IMR-90 (cell line): ENCODE results near the gene PGC. TPM values are rescaled to one million over a fixed set of nuclear protein-coding genes. Genes with fewer than 3 reads are reported as not detected.

Experiments used
- ATAC-seq: fragments of 200-7000 bp; cut with Tn5 transposase; 2 replicates; pipeline ENCODE4 v1.9.1; 2020; ENCODE audit warnings: low read depth, mild to moderate bottlenecking, moderate library complexity
- BruUV-seq: library from RNA; stranded (reverse); fragments of 400-500 nt; replicated peaks from 2 replicates; lab custom pipeline; 2021; lab: Mats Ljungman, UMichigan
- CTCF ChIA-PET: fragments of 300-600 bp; formaldehyde crosslinking; extraction: SDS; loops from one replicate; lab custom pipeline; 2021; ENCODE audit warnings: antibody characterized with exemption; lab: Yijun Ruan, JAX
- POLR2A ChIA-PET: fragments of 300-600 bp; sonication (Branson Sonifier 250); formaldehyde crosslinking; loops from one replicate; lab custom pipeline; 2022; ENCODE audit warnings: antibody characterized with exemption; ENCODE audit not compliant: unreplicated experiment; lab: Charles Lee
- DNase-seq: peaks from one replicate; pipeline ENCODE4 v3.0.0; 2013
- H2AFZ ChIP-seq: replicated peaks from 2 replicates; pipeline ENCODE3; 2013; ENCODE audit warnings: low read length, mild to moderate bottlenecking; ENCODE audit not compliant: poor library complexity
- H2AK5ac ChIP-seq: 2 replicates; pipeline ENCODE4 v1.6.1; 2013; ENCODE audit warnings: low read depth, low read length, inconsistent platforms
- H2AK9ac ChIP-seq: replicated peaks from 2 replicates; pipeline ENCODE3; 2013; ENCODE audit warnings: mild to moderate bottlenecking, low read depth, low read length, moderate library complexity; ENCODE audit not compliant: poor library complexity
- H2BK120ac ChIP-seq: 2 replicates; pipeline ENCODE4 v1.6.1; 2013; ENCODE audit warnings: low read depth, low read length, inconsistent platforms
- H2BK15ac ChIP-seq: 3 replicates; pipeline ENCODE4 v1.6.1; 2013; ENCODE audit warnings: low read depth, low read length, inconsistent platforms
- H2BK20ac ChIP-seq: 2 replicates; pipeline ENCODE4 v1.6.1; 2013; ENCODE audit warnings: low read depth, mild to moderate bottlenecking, inconsistent platforms, low read length, moderate library complexity
- H2BK5ac ChIP-seq: 2 replicates; pipeline ENCODE4 v1.6.1; 2013; ENCODE audit warnings: mild to moderate bottlenecking, low read depth, low read length, inconsistent platforms; ENCODE audit not compliant: poor library complexity, severe bottlenecking
- H3K14ac ChIP-seq: replicated peaks from 2 replicates; pipeline ENCODE4 v1.6.1; 2013; ENCODE audit warnings: low read depth, low read length, inconsistent platforms
- H3K18ac ChIP-seq: 2 replicates; pipeline ENCODE4 v1.6.1; 2013; ENCODE audit warnings: low read depth, low read length, control low read depth
- H3K23ac ChIP-seq: 2 replicates; pipeline ENCODE4 v1.6.1; 2013; ENCODE audit warnings: low read depth, low read length, inconsistent platforms
- H3K27ac ChIP-seq: 2 replicates; pipeline ENCODE4 v1.5.1; 2013; ENCODE audit warnings: mild to moderate bottlenecking, control low read depth, low read length; ENCODE audit not compliant: insufficient read depth
- H3K27me3 ChIP-seq: 2 replicates; pipeline ENCODE4 v1.6.1; 2013; ENCODE audit warnings: low read length; ENCODE audit not compliant: control insufficient read depth, insufficient read depth
- H3K36me3 ChIP-seq: 2 replicates; pipeline ENCODE4 v1.6.1; 2013; ENCODE audit warnings: low read length, mixed read lengths; ENCODE audit not compliant: control insufficient read depth, insufficient read depth
- H3K4ac ChIP-seq: 2 replicates; pipeline ENCODE4 v1.6.1; 2013; ENCODE audit warnings: low read depth, low read length, inconsistent platforms
- H3K4me1 ChIP-seq: 2 replicates; pipeline ENCODE4 v1.6.1; 2013; ENCODE audit warnings: low read length, mixed read lengths; ENCODE audit not compliant: control insufficient read depth, insufficient read depth
- H3K4me2 ChIP-seq: 2 replicates; pipeline ENCODE4 v1.6.1; 2013; ENCODE audit warnings: low read depth, mild to moderate bottlenecking, control low read depth, low read length, moderate library complexity
- H3K4me3 ChIP-seq: 2 replicates; pipeline ENCODE4 v1.5.1; 2013; ENCODE audit warnings: low read depth, mild to moderate bottlenecking, control low read depth, low read length, moderate library complexity; ENCODE audit not compliant: insufficient read depth
- H3K56ac ChIP-seq: 2 replicates; pipeline ENCODE4 v1.6.1; 2013; ENCODE audit warnings: low read length, inconsistent platforms; ENCODE audit not compliant: insufficient read depth; ENCODE audit errors: extremely low read depth
- H3K79me1 ChIP-seq, 2 experiments: 2 replicates each; pipeline ENCODE4 v1.6.1; 2013; ENCODE audit warnings: low read length in 2 of 2, inconsistent platforms in 1 of 2, low read depth in 1 of 2
- H3K9ac ChIP-seq: 2 replicates; pipeline ENCODE4 v1.6.1; 2013; ENCODE audit warnings: low read depth, low read length, control low read depth
- H3K9me1 ChIP-seq: 2 replicates; pipeline ENCODE4 v1.6.1; 2013; ENCODE audit warnings: low read length, inconsistent platforms; ENCODE audit not compliant: insufficient read depth
- H3K9me3 ChIP-seq: 2 replicates; pipeline ENCODE4 v1.6.1; 2013; ENCODE audit warnings: low read length; ENCODE audit not compliant: control insufficient read depth, insufficient read depth
- H4K20me1 ChIP-seq: 2 replicates; pipeline ENCODE4 v1.6.1; 2013; ENCODE audit warnings: low read length, inconsistent platforms; ENCODE audit not compliant: insufficient read depth
- H4K5ac ChIP-seq: 2 replicates; pipeline ENCODE4 v1.6.1; 2013; ENCODE audit warnings: mild to moderate bottlenecking, low read depth, low read length, control low read depth
- H4K8ac ChIP-seq, 2 experiments: 2 replicates each; pipeline ENCODE4 v1.6.1; 2013; ENCODE audit warnings: low read depth in 2 of 2, low read length in 2 of 2, control low read depth in 1 of 2, inconsistent platforms in 1 of 2
- H4K91ac ChIP-seq: 2 replicates; pipeline ENCODE4 v1.6.1; 2013; ENCODE audit warnings: low read depth, low read length, inconsistent platforms; ENCODE audit not compliant: insufficient read depth
- BHLHE40 ChIP-seq: fragments of 150-350 bp; IDR thresholded peaks from 2 replicates; pipeline ENCODE4 v1.6.1; 2016; ENCODE audit warnings: mild to moderate bottlenecking, low read depth, low read length
- CEBPB ChIP-seq: IDR thresholded peaks from 2 replicates; pipeline ENCODE4 v1.6.1; 2012; ENCODE audit warnings: low read depth, low read length, improper control_type of control experiment
- MAFK ChIP-seq: IDR thresholded peaks from 2 replicates; pipeline ENCODE4 v1.6.1; 2012; ENCODE audit warnings: low read depth, low read length, improper control_type of control experiment
- NFE2L2 ChIP-seq: fragments of 150-350 bp; IDR thresholded peaks from 2 replicates; pipeline ENCODE4 v1.6.1; 2016; ENCODE audit warnings: low read depth, mild to moderate bottlenecking, low read length
- POLR2A ChIP-seq: IDR thresholded peaks from 2 replicates; pipeline ENCODE4 v1.6.1; 2012; ENCODE audit warnings: mild to moderate bottlenecking, low read depth, low read length
- RCOR1 ChIP-seq: IDR thresholded peaks from 2 replicates; pipeline ENCODE4 v1.6.1; 2012; ENCODE audit warnings: mild to moderate bottlenecking, low read length, improper control_type of control experiment; ENCODE audit not compliant: insufficient replicate concordance
- WGBS, 2 experiments: methylation state at CpG; one replicate each; pipeline versions ENCODE4 v1.1.5 to v1.1.7; 2013; ENCODE audit warnings: missing lambda C conversion rate in 2 of 2; ENCODE audit not compliant: insufficient read length in 1 of 2; ENCODE audit errors: extremely low coverage in 2 of 2; 5-methylcytosine and 5-hydroxymethylcytosine counted together
- dilution Hi-C: fragments of 300-500 bp; cut with HindIII; formaldehyde crosslinking; loops from one replicate; pipeline ENCODE4 v1.14.3; 2018; ENCODE audit warnings: low sequenced_read_pairs; ENCODE audit not compliant: unreplicated experiment
- in situ Hi-C: fragments of 300-500 bp; cut with MboI; formaldehyde crosslinking; loops from 3 replicates; pipeline ENCODE4 v1.14.3; 2019; ENCODE audit warnings: low sequenced_read_pairs, inconsistent platforms, mixed read lengths
- intact Hi-C: fragments of 100-400 bp; cut with micrococcal nuclease; formaldehyde crosslinking; loops from 2 replicates; pipeline ENCODE4 v1.10.0; 2022
- polyA plus RNA-seq, 3 experiments: library from polyadenylated mRNA; depleted of rRNA; stranded (reverse); fragments of >200 nt; gene quantifications; 2 replicates each; pipeline ENCODE4 v1.2.3, GENCODE V29; 2012; ENCODE audit warnings: low replicate concordance in 1 of 3
- total RNA-seq: library from RNA; depleted of rRNA; stranded (reverse); fragments of >200 nt; gene quantifications from 2 replicates; pipeline ENCODE4 v1.2.3, GENCODE V29; 2012
- TF ChIP-seq, protein P1 (sequence below): fragments of 150-350 bp; IDR thresholded peaks from 2 replicates; pipeline ENCODE4 v1.6.1; 2017; ENCODE audit warnings: mild to moderate bottlenecking, antibody characterized with exemption, low read length, low read depth

PGC gene
- total and polyA plus RNA-seq, 2 of the 4 experiments (the other 2 are of a cell fraction) = not detected

DNA sequence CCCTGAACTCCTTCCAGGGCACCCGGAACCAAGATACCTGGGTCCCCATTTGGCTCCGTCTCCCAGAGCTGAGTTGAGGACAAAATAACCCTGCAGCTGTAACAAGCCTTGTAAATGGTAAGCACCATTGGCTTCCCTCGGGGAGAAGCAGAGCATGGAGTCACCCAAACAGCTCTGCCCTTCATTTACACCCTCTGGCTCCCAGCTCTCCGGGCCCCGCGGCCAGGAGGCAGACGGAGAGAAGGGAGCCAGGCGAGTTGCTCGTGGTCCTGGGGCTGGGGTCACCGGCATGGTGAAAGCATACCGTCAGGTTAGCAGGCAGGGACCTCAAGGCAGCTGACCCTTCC is 13.9 kb downstream of the PGC start:
- Histone ChIP-seq H3K27ac (peak overlapping the region; percentile 84; the same call in 1 of the 2 replicates), H2AK9ac (peak overlapping the region; percentile 35), H3K79me1 (peaks cover 6 to 23% of the 10 kb centered on the region in 2 experiments; a peak in 2 of 4 replicates), H4K5ac (peak overlapping the region; percentile 35; the same call in 1 of the 2 replicates), H3K56ac (no peak overlapping the region), H2BK20ac (no peak overlapping the region), H2AK5ac (peak overlapping the region; percentile 43), H3K4me3 (peak overlapping the region; percentile 88), H2BK15ac (no peak overlapping the region), H4K8ac (peak overlapping the region; percentile 51 to 59; a peak in 3 of 4 replicates), H2AFZ (peak overlapping the region; percentile 95), H3K9me3 (no peaks in the 10 kb centered on the region), H3K18ac (peak overlapping the region; percentile 22; the same call in 1 of the 2 replicates), H3K4me2 (peak overlapping the region; percentile 78), H3K36me3 (no peaks in the 10 kb centered on the region), H3K4me1 (peaks cover 18% of the 10 kb centered on the region), H3K9ac (peak overlapping the region; percentile 27; the same call in 1 of the 2 replicates), H2BK5ac (peak overlapping the region; percentile 71), H2BK120ac (peak overlapping the region; percentile 72; the same call in 1 of the 2 replicates), H3K27me3 (no peaks in the 10 kb centered on the region), H3K23ac (no peak overlapping the region), H3K4ac (peak overlapping the region; percentile 82), H4K91ac (peak overlapping the region; percentile 78; the same call in 1 of the 2 replicates), H4K20me1 (no peaks in the 10 kb centered on the region), H3K14ac (peak overlapping the region; percentile 60), H3K9me1 (peaks cover 9% of the 10 kb centered on the region; the same call in 1 of the 2 replicates)
- POLR2A ChIA-PET = interaction anchor here (0.6 kb wide), 1 partner anchor 45 kb away, joined by 12 read pairs; no protein-coding TSS in a partner anchor
- ATAC-seq = no peak
- in situ Hi-C loops = no loop called here
- DNase-seq = no peak
- WGBS, 2 experiments = 60% methylated on average over 2 of the region's 11 CpGs; no CpG with 5 or more reads in 1 of the 2 experiments
- intact Hi-C loops = no loop called here
- no TSS peak for BruUV-seq
- CTCF ChIA-PET = interaction anchor here (0.6 kb wide), 1 partner anchor 342 kb away, joined by 3 read pairs; no protein-coding TSS in a partner anchor
- dilution Hi-C loops = no loop called here
- no peak for TF ChIP-seq POLR2A
- no peak for TF ChIP-seq BHLHE40
- TF ChIP-seq CEBPB = no peak
- TF ChIP-seq, protein P1, sequence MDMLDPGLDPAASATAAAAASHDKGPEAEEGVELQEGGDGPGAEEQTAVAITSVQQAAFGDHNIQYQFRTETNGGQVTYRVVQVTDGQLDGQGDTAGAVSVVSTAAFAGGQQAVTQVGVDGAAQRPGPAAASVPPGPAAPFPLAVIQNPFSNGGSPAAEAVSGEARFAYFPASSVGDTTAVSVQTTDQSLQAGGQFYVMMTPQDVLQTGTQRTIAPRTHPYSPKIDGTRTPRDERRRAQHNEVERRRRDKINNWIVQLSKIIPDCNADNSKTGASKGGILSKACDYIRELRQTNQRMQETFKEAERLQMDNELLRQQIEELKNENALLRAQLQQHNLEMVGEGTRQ = no peak
- TF ChIP-seq NFE2L2 = no peak
- no peak for TF ChIP-seq MAFK
- no peak for TF ChIP-seq RCOR1
